CD14-positive monocyte (primary cell): ENCODE results near the gene AGK. TPM values are rescaled to one million over a fixed set of nuclear protein-coding genes. Genes with fewer than 3 reads are reported as not detected.

Source experiments
- DNase-seq, 3 donors: peaks; one replicate each; pipeline ENCODE4 v3.0.0-alpha.2; 2011 to 2022
- H2AFZ ChIP-seq: 2 replicates; pipeline ENCODE4 v1.6.0; 2012; ENCODE audit warnings: mild to moderate bottlenecking, low read depth, low read length, inconsistent platforms; ENCODE audit not compliant: insufficient read depth, poor library complexity, severe bottlenecking
- H3K27ac ChIP-seq, 2 donors: 1 replicate in 1 of 2; 2 replicates in 1 of 2; pipeline ENCODE4 v1.5.1; 2012 to 2013; ENCODE audit warnings: low read length in 2 of 2, control low read depth in 1 of 2, inconsistent platforms in 1 of 2, low read depth in 1 of 2, mild to moderate bottlenecking in 1 of 2
- H3K27me3 ChIP-seq, 2 donors: one replicate each; pipeline versions ENCODE4 v1.6.0 to v1.6.1; 2011 to 2013; ENCODE audit warnings: low read length in 2 of 2; ENCODE audit not compliant: control insufficient read depth in 2 of 2, insufficient read depth in 2 of 2
- H3K36me3 ChIP-seq, 2 donors: replicated peaks in 1 of 2; 1 replicate in 1 of 2; 2 replicates in 1 of 2; pipeline versions ENCODE4 v1.5.1 to v1.6.1; 2012 to 2013; ENCODE audit warnings: low read length in 2 of 2, control low read depth in 1 of 2, inconsistent platforms in 1 of 2, mild to moderate bottlenecking in 1 of 2; ENCODE audit not compliant: insufficient read depth in 2 of 2, control insufficient read depth in 1 of 2
- H3K4me1 ChIP-seq, 2 donors: 1 replicate in 1 of 2; 2 replicates in 1 of 2; pipeline versions ENCODE4 v1.5.1 to v1.6.1; 2012 to 2013; ENCODE audit warnings: low read length in 2 of 2, control low read depth in 1 of 2, inconsistent platforms in 1 of 2, mild to moderate bottlenecking in 1 of 2, moderate library complexity in 1 of 2; ENCODE audit not compliant: insufficient read depth in 2 of 2, control insufficient read depth in 1 of 2
- H3K4me2 ChIP-seq: replicated peaks from 2 replicates; pipeline ENCODE3; 2012; ENCODE audit warnings: low read length, moderate library complexity, mild to moderate bottlenecking; ENCODE audit not compliant: poor library complexity, severe bottlenecking; ENCODE audit errors: extremely low read depth
- H3K4me3 ChIP-seq, 3 experiments: fragments of 200-600 bp in 1 of 3; sonication (generic) in 1 of 3; replicated peaks in 1 of 3; 1 replicate in 2 of 3; 2 replicates in 1 of 3; pipeline ENCODE4 v1.5.1; 2011 to 2013; ENCODE audit warnings: low read length in 3 of 3, mild to moderate bottlenecking in 3 of 3, control low read depth in 2 of 3, low read depth in 2 of 3, inconsistent platforms in 1 of 3, moderate library complexity in 1 of 3
- H3K79me2 ChIP-seq: 2 replicates; pipeline ENCODE4 v1.6.0; 2012; ENCODE audit warnings: mild to moderate bottlenecking, control low read depth, inconsistent platforms, low read length, moderate library complexity; ENCODE audit not compliant: insufficient read depth
- H3K9ac ChIP-seq: 2 replicates; pipeline ENCODE4 v1.6.0; 2017; ENCODE audit warnings: low read length, mild to moderate bottlenecking; ENCODE audit not compliant: insufficient read depth, poor library complexity, severe bottlenecking
- H3K9me3 ChIP-seq, 2 donors: replicated peaks in 1 of 2; 1 replicate in 1 of 2; 2 replicates in 1 of 2; pipeline versions ENCODE4 v1.5.1 to v1.6.1; 2012 to 2013; ENCODE audit warnings: low read length in 2 of 2, control low read depth in 1 of 2; ENCODE audit not compliant: control insufficient read depth in 1 of 2, insufficient read depth in 1 of 2
- H4K20me1 ChIP-seq: 2 replicates; pipeline ENCODE4 v1.6.0; 2012; ENCODE audit warnings: mild to moderate bottlenecking, low read length, control low read depth, moderate library complexity; ENCODE audit not compliant: insufficient read depth
- H3K27ac Mint-ChIP-seq, 7 donors: one replicate each; pipeline ENCODE4 v1.8.0; 2020; ENCODE audit warnings: mild to moderate bottlenecking in 7 of 7, mixed read lengths in 7 of 7, moderate library complexity in 6 of 7, inconsistent platforms in 2 of 7
- H3K27me3 Mint-ChIP-seq, 3 donors: one replicate each; pipeline ENCODE4 v1.8.0; 2021 to 2022; ENCODE audit warnings: low read depth in 3 of 3, mild to moderate bottlenecking in 3 of 3, mixed read lengths in 3 of 3, moderate library complexity in 3 of 3, inconsistent platforms in 1 of 3
- H3K36me3 Mint-ChIP-seq, 2 donors: one replicate each; pipeline ENCODE4 v1.8.0; 2020; ENCODE audit warnings: mixed read lengths in 2 of 2, inconsistent platforms in 1 of 2, mild to moderate bottlenecking in 1 of 2
- H3K4me1 Mint-ChIP-seq: one replicate; pipeline ENCODE4 v1.8.0; 2020; ENCODE audit warnings: mild to moderate bottlenecking, mixed read lengths
- H3K4me3 Mint-ChIP-seq, 2 donors: one replicate each; pipeline ENCODE4 v1.8.0; 2020; ENCODE audit warnings: mild to moderate bottlenecking in 2 of 2, mixed read lengths in 2 of 2, moderate library complexity in 1 of 2
- H3K9me3 Mint-ChIP-seq, 7 donors: one replicate each; pipeline ENCODE4 v1.8.0; 2020 to 2022; ENCODE audit warnings: mixed read lengths in 7 of 7, mild to moderate bottlenecking in 6 of 7, moderate library complexity in 6 of 7, inconsistent platforms in 2 of 7
- CTCF ChIP-seq: fragments of 200-600 bp; IDR thresholded peaks from one replicate; pipeline ENCODE4 v1.8.0; 2022; ENCODE audit warnings: antibody characterized with exemption, mild to moderate bottlenecking
- WGBS: methylation state at CpG from one replicate; pipeline ENCODE4 v1.1.5; 2013; ENCODE audit warnings: missing lambda C conversion rate; ENCODE audit not compliant: insufficient coverage; 5-methylcytosine and 5-hydroxymethylcytosine counted together
- intact Hi-C, 2 donors: fragments of 100-400 bp; cut with micrococcal nuclease; formaldehyde crosslinking; loops; one replicate each; pipeline versions ENCODE4 v1.15.0 to v1.15.1; 2023
- polyA plus RNA-seq, 3 donors: library from polyadenylated mRNA; depleted of rRNA in 1 of 3; unstranded in 2 of 3; stranded (reverse) in 1 of 3; fragments of 300-500 nt in 2 of 3; fragments of >200 nt in 1 of 3; fragmentation: Illumina TruSeq in 2 of 3; gene quantifications; 1 replicate in 2 of 3; 2 replicates in 1 of 3; pipeline ENCODE4 v1.2.3, GENCODE V29; 2012 to 2021

AGK gene
- polyA plus RNA-seq, 3 donors, result 10.0 to 11.0 (median 11.0) TPM

GRCh38 chr7:141701489-141702046 is 150.4 kb downstream of the AGK start:
- Histone ChIP-seq H4K20me1 (no peaks in the 10 kb centered on the region), H3K27ac (no peak overlapping the region), H2AFZ (peak overlapping the region; percentile 82), H3K9me3 (no peaks in the 10 kb centered on the region), H3K4me1 (peaks cover 15 to 22% of the 10 kb centered on the region in 2 donors), H3K36me3 (no peaks in the 10 kb centered on the region), H3K4me3 (peak overlapping the region; percentile 47 to 90 (median 77)), H3K4me2 (peak overlapping the region; percentile 83), H3K9ac (peak overlapping the region; percentile 64), H3K79me2 (no peaks in the 10 kb centered on the region), H3K27me3 (peaks cover 14 to 18% of the 10 kb centered on the region in 2 donors)
- Mint-ChIP-seq H3K4me3 (peak overlapping the region; percentile 79 to 84), H3K27ac (no peak overlapping the region), H3K9me3 (no peaks in the 10 kb centered on the region), H3K36me3 (peaks cover 0 to 5% of the 10 kb centered on the region in 2 donors), H3K27me3 (peaks cover 22 to 30% (median 24%) of the 10 kb centered on the region in 3 donors), H3K4me1 (peaks cover 40% of the 10 kb centered on the region)
- TF ChIP-seq CTCF, result no peak
- intact Hi-C loops, result loop anchor here in 1 of 2 donors (10.0 kb wide), 1 partner anchor 47 kb away; no protein-coding TSS in a partner anchor
- DNase-seq, result peak; percentile 6 to 23 (median 9)
- WGBS, result under 1% methylated on average over 56 of the region's 59 CpGs

GRCh38 chr7:141702047-141702567 is 150.9 kb downstream of the AGK start, which contains the start of gene DENND11:
Gene DENND11 (minus strand): TSS chr7:141702166. CDS start chr7:141702153, 13 bp downstream.
- Mint-ChIP-seq H3K27ac (peak within 1 kb of the TSS in 2 of 7 donors; percentile 3 to 75), H3K9me3 (no peaks in the 10 kb centered on the region), H3K4me1 (peaks cover 36% of the 10 kb centered on the region), H3K27me3 (peaks cover 22 to 31% (median 24%) of the 10 kb centered on the region in 3 donors), H3K36me3 (peaks cover 0 to 5% of the 10 kb centered on the region in 2 donors), H3K4me3 (peak within 1 kb of the TSS; percentile 79 to 87)
- H3K79me2 ChIP-seq, result no peaks in the 10 kb centered on the region
- H3K27me3 ChIP-seq, result peaks cover 14 to 18% of the 10 kb centered on the region in 2 donors
- H3K9ac ChIP-seq, result peak within 1 kb of the TSS; percentile 64
- peak; percentile 32 to 46 (median 36) for DNase-seq
- H3K4me1 ChIP-seq, result peaks cover 15 to 22% of the 10 kb centered on the region in 2 donors
- H3K4me2 ChIP-seq, result peak within 1 kb of the TSS; percentile 83
- H2AFZ ChIP-seq, result peak within 1 kb of the TSS; percentile 82
- intact Hi-C loops, result loop anchor here in 1 of 2 donors (10.0 kb wide), 1 partner anchor 47 kb away; no protein-coding TSS in a partner anchor
- H4K20me1 ChIP-seq, result no peaks in the 10 kb centered on the region
- TF ChIP-seq CTCF, result no peak
- no peaks in the 10 kb centered on the region for H3K36me3 ChIP-seq
- H3K9me3 ChIP-seq, result no peaks in the 10 kb centered on the region
- WGBS, result under 1% methylated on average over 62 of the region's 62 CpGs
- H3K4me3 ChIP-seq, result peak within 1 kb of the TSS; percentile 48 to 90 (median 77)
- no peak within 1 kb of the TSS for H3K27ac ChIP-seq
